D721Med (cell line): ENCODE results near the gene MTTP.
A peak's percentile ranks its signal among the peaks of the same experiment; 100 is the strongest.

Experiments
- DNase-seq: peaks from one replicate; pipeline ENCODE4 v3.0.0; 2011; ENCODE audit warnings: low spot score; ENCODE audit not compliant: insufficient read length
- FAIRE-seq: peaks from 2 replicates; lab custom pipeline; 2011; peaks lifted over from hg19 to GRCh38; lab: Jason Lieb, UNC
- TF ChIP-seq, protein P1 (sequence below): IDR thresholded peaks from 2 replicates; pipeline ENCODE4 v1.5.1; 2012; ENCODE audit warnings: mild to moderate bottlenecking, control low read depth; ENCODE audit not compliant: insufficient read depth; ENCODE audit errors: missing control alignments

Gene MTTP

DNA sequence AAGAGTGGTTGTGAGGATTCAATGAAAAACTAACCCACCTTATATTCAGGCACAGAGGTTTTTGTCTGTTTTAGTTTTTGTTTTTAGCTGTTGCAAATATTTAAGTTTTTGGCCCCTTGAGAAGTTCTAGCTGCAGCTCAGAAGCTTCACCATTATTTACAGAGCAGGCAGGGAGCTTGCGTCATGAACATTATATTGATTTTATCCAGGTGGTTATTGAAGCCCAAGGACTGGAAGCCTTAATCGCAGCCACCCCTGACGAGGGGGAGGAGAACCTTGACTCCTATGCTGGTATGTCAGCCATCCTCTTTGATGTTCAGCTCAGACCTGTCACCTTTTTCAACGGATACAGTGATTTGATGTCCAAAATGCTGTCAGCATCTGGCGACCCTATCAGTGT lies 38.1 kb downstream of the MTTP start:
- TF ChIP-seq, protein P1, sequence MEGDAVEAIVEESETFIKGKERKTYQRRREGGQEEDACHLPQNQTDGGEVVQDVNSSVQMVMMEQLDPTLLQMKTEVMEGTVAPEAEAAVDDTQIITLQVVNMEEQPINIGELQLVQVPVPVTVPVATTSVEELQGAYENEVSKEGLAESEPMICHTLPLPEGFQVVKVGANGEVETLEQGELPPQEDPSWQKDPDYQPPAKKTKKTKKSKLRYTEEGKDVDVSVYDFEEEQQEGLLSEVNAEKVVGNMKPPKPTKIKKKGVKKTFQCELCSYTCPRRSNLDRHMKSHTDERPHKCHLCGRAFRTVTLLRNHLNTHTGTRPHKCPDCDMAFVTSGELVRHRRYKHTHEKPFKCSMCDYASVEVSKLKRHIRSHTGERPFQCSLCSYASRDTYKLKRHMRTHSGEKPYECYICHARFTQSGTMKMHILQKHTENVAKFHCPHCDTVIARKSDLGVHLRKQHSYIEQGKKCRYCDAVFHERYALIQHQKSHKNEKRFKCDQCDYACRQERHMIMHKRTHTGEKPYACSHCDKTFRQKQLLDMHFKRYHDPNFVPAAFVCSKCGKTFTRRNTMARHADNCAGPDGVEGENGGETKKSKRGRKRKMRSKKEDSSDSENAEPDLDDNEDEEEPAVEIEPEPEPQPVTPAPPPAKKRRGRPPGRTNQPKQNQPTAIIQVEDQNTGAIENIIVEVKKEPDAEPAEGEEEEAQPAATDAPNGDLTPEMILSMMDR, result no peak
- FAIRE-seq (no peak), DNase-seq (no peak)

DNA sequence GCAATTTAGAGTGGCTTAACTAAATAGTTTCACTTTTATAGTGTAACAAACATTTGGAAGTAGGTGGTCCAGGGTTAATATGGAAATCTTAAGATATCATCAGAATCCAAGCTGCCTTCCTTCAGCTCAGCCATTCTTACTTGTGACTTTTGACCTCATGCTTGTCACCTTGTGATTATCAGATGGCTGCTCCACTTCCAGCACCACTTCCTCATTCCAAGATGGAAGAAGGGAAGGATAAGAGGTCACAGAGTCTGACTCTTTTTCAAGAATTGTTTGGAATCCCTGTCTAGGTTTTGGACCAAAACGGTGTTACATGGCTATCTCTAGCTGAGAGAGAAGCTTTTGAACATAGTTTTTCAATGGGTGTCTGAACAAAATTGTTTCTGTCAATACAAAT lies 39.9 kb downstream of the MTTP start:
- TF ChIP-seq, protein P1, result no peak
- DNase-seq (no peak), FAIRE-seq (no peak)

DNA sequence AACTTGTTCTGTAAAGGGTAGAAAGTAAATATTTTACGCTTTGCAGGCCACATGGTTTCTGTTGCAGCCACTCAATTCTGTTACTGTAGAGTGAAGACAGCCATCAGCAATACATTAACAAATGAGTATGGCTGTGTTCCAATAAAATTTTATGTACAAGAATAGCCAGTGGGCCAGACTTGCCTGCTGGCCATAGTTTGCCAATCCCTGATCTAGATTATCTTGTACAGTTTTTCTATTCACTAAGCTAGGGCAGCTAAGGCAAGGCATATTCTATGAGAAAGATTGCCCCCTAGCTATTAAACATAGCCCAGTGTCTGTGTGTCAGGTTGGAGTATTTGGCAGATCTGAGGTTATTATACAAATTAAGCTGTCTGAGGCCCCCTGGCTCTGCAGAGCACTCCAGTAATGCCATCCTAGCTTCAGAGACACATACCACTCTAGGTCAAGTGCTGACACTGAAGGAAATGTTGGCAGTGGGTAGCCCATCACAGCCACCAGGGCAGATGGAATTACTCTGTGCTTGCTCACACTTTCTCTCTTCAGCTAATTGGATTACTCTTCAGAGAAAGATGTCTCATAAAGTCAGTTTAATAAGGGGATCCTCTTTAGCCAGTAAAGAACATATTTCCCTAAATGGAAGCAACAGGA lies 40.7 kb downstream of the MTTP start:
- DNase-seq (no peak), FAIRE-seq (no peak)
- TF ChIP-seq, protein P1, result peak; percentile 46

DNA sequence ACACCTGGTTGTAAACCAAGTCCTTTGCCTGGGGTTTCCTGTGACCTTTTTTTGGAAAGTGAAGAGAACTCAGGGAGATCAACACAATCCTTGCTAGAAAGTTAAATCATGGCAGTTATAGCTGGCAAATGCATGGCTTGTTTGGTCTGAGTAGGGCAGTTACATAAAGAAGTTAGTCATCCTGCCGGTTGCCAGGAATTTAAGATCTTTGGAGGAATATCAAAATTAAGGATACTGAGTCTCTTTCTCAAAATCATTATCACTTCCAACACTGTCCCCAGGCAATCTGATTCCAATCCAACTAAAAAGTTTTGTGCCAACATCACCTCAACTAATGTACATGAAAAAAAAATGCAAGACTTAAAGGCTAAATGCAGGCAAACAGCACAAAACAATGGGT lies 42.8 kb downstream of the MTTP start:
- DNase-seq, result no peak
- TF ChIP-seq, protein P1, result no peak
- FAIRE-seq, result no peak

DNA sequence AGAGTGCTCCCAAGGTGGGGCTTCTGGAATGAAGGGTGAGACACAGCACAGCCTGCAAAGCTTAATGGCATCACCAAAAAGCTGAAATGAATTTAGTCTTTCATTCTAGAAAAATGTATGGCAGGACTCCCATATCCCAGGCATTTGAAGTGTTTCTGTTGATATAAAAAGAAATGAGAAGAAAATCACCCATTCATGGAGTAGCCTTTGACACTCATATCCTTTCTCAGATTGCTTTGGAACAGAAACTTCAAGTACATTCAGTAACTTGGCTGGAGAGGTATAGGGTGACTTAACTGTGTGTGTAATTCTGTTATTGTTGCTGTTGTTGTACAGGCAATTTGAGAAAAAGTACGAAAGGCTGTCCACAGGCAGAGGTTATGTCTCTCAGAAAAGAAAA lies 47.7 kb downstream of the MTTP start:
- FAIRE-seq (no peak), DNase-seq (no peak)

DNA sequence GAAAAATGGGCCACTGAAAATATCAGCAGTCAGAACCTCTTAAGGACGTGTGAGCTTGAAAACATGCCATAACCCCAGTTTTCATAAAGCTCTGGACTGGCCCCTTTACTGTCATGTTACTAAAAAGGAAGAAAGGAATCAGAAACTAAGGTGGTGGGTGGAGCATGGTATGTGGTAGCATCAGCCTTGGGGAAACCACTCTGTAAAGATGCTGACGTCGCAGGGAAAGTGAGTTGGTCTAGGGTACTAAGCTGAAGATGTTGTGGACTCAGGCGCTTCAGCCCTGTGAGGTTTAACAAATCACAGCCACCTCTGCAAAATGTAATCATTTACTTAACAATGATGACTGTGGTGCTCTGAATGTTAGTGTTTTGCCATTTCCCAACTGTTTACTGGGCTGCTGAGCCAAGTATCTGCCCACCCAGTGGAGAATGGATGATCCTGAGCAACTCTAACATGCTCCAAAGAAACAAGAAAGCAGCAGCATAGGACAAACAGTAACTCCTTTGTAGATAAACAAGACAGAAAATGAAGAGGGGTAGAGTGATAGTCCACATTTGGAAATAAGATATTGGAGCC lies 49.6 kb downstream of the MTTP start:
- DNase-seq, result no peak
- no peak for FAIRE-seq
- TF ChIP-seq, protein P1, result no peak

More for the DNA sequence above, 47.7 kb downstream of the MTTP start:
- TF ChIP-seq, protein P1, result no peak

DNA sequence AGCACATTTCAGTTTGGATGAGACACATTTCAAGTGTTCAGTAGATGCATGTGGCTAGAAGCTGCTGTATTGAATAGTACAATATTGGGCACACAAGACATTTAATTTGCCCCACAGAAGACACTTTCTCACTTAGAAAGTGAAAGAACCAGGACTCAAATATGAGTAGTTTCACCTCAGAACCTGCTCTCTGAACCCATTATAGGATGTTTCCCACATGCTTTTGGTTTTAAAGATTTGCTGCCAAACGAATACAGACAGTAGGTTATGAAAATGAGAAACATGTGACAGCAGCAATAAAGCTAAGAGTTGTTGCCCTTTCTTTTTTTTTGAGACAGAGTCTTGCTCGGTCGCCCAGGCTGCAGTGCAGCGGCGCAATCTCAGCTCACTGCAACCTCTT lies 50.7 kb downstream of the MTTP start:
- TF ChIP-seq, protein P1, result no peak
- FAIRE-seq (no peak), DNase-seq (no peak)
